Measurements from ENCODE around the gene PCK2. TPM values are rescaled to one million over a fixed set of nuclear protein-coding genes. Genes with fewer than 3 reads are reported as not detected.

PCK2 gene
- total and polyA plus RNA-seq, 2 of the 13 experiments (the other 11 are each of a cell fraction or from before 2014, with no cell fraction given), result 129 to 272 TPM

- TF ChIP-seq, protein P1, sequence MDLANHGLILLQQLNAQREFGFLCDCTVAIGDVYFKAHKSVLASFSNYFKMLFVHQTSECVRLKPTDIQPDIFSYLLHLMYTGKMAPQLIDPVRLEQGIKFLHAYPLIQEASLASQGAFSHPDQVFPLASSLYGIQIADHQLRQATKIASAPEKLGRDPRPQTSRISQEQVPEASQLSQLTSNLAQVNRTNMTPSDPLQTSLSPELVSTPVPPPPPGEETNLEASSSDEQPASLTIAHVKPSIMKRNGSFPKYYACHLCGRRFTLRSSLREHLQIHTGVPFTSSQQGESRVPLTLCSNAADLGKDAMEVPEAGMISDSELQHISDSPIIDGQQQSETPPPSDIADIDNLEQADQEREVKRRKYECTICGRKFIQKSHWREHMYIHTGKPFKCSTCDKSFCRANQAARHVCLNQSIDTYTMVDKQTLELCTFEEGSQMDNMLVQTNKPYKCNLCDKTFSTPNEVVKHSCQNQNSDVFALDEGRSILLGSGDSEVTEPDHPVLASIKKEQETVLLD (CRISPR knock-in tag; IDR thresholded peaks at IDR 0.05; ENCODE audit: low read depth), result no peak
- TF ChIP-seq ZNF136 (CRISPR knock-in tag; IDR thresholded peaks at IDR 0.05; ENCODE audit: low read depth), result peak; percentile 91; the same call in 1 of the 2 replicates
- TF ChIP-seq, protein P2, sequence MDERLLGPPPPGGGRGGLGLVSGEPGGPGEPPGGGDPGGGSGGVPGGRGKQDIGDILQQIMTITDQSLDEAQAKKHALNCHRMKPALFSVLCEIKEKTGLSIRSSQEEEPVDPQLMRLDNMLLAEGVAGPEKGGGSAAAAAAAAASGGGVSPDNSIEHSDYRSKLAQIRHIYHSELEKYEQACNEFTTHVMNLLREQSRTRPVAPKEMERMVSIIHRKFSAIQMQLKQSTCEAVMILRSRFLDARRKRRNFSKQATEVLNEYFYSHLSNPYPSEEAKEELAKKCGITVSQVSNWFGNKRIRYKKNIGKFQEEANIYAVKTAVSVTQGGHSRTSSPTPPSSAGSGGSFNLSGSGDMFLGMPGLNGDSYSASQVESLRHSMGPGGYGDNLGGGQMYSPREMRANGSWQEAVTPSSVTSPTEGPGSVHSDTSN (CRISPR knock-in tag; IDR thresholded peaks at IDR 0.05), result no peak
- 0 out of 2 replicates have a peak, but pooled peaks have one; percentile 80 for TF ChIP-seq GPN1 (CRISPR knock-in tag; IDR thresholded peaks at IDR 0.05; ENCODE audit: borderline replicate concordance)
- TF ChIP-seq ZNF703 (CRISPR knock-in tag; IDR thresholded peaks at IDR 0.05; ENCODE audit: borderline replicate concordance), result no peak
- no peak for TF ChIP-seq POLR2AphosphoS2 (IDR thresholded peaks at IDR 0.05; ENCODE audit: low read depth, low read length)
- peak; percentile 81 for TF ChIP-seq MXD1 (CRISPR knock-in tag; IDR thresholded peaks at IDR 0.05)
- 0 out of 2 replicates have a peak, but pooled peaks have one; percentile 26 for TF ChIP-seq ZNF577 (CRISPR knock-in tag; IDR thresholded peaks at IDR 0.05; ENCODE audit: borderline replicate concordance, low read depth)
- no peak for TF ChIP-seq NRL (CRISPR knock-in tag; IDR thresholded peaks at IDR 0.05; ENCODE audit: borderline replicate concordance)
- peak; percentile 83; the same call in 1 of the 2 replicates for TF ChIP-seq ZNF768 (CRISPR knock-in tag; IDR thresholded peaks at IDR 0.05)
- no peak for TF ChIP-seq ZSCAN5A (CRISPR knock-in tag; IDR thresholded peaks at IDR 0.05; ENCODE audit: borderline replicate concordance)
- peak; percentile 72; the same call in 1 of the 2 replicates for TF ChIP-seq HINFP (CRISPR knock-in tag; IDR thresholded peaks at IDR 0.05; ENCODE audit: low read depth)
- TF ChIP-seq FOXP4 (CRISPR knock-in tag; IDR thresholded peaks at IDR 0.05), result peak; percentile 50; the same call in 1 of the 2 replicates
- TF ChIP-seq, protein P3, sequence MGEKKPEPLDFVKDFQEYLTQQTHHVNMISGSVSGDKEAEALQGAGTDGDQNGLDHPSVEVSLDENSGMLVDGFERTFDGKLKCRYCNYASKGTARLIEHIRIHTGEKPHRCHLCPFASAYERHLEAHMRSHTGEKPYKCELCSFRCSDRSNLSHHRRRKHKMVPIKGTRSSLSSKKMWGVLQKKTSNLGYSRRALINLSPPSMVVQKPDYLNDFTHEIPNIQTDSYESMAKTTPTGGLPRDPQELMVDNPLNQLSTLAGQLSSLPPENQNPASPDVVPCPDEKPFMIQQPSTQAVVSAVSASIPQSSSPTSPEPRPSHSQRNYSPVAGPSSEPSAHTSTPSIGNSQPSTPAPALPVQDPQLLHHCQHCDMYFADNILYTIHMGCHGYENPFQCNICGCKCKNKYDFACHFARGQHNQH (CRISPR knock-in tag; IDR thresholded peaks at IDR 0.05), result peak; percentile 95
- no peak for TF ChIP-seq RNF219 (CRISPR knock-in tag; IDR thresholded peaks at IDR 0.05)
These were observed 41.9 kb downstream of the PCK2 start, which contains the start of gene PSME1 (continued) for GRCh38 chr14:24135834-24136683.
